DND-41 (cell line): ENCODE results near the gene AKAP17A.

ENCODE experiments used
- EZH2 ChIP-seq: IDR thresholded peaks from 3 replicates; pipeline ENCODE4 v1.6.1; 2012; ENCODE audit warnings: borderline replicate concordance, low read depth, mild to moderate bottlenecking, moderate library complexity, low read length, inconsistent platforms; ENCODE audit not compliant: severe bottlenecking
- TF ChIP-seq, protein P1 (sequence below): IDR thresholded peaks from 2 replicates; pipeline ENCODE4 v1.5.1; 2012; ENCODE audit warnings: borderline replicate concordance, low read length, moderate library complexity, mild to moderate bottlenecking; ENCODE audit not compliant: poor library complexity, severe bottlenecking; ENCODE audit errors: extremely low read depth

DNA sequence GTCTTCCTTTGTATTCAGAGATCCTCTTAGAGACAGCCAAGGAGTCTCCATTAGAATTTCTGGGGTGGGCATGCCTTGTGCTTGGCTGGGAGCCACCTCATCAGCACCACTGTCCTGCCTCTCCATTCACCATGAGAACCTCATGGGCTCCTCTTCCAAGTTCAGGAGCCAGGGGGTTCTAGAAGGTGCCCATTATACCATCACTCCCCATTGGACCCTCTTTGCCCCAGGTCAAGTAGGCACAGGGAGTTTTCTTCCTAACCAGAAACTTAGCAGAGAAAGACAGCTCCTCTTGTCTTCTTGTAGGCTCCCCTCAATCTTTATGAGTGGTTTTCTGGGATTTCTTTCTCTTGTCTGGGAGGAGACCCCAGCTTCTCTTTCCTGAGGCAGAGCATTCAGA, 54.6 kb downstream of the AKAP17A start:
- TF ChIP-seq, protein P1, sequence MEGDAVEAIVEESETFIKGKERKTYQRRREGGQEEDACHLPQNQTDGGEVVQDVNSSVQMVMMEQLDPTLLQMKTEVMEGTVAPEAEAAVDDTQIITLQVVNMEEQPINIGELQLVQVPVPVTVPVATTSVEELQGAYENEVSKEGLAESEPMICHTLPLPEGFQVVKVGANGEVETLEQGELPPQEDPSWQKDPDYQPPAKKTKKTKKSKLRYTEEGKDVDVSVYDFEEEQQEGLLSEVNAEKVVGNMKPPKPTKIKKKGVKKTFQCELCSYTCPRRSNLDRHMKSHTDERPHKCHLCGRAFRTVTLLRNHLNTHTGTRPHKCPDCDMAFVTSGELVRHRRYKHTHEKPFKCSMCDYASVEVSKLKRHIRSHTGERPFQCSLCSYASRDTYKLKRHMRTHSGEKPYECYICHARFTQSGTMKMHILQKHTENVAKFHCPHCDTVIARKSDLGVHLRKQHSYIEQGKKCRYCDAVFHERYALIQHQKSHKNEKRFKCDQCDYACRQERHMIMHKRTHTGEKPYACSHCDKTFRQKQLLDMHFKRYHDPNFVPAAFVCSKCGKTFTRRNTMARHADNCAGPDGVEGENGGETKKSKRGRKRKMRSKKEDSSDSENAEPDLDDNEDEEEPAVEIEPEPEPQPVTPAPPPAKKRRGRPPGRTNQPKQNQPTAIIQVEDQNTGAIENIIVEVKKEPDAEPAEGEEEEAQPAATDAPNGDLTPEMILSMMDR, result no peak
- TF ChIP-seq EZH2, result no peak
